HG03565 (cell line): ENCODE data around the gene SLC16A13.
"Not testable (repeated sequence)": the region's sequence is repeated elsewhere in the genome, so short reads cannot be mapped to it uniquely, and the experiment has no call there.

ENCODE experiments used
- ATAC-seq: cut with Tn5 transposase; IDR thresholded peaks from one replicate; pipeline ENCODE4 v1.9.1; 2021; ENCODE audit warnings: mild to moderate bottlenecking, moderate library complexity; ENCODE audit not compliant: unreplicated experiment

SLC16A13 gene

GRCh38 chr17:7035591-7036368 is at the start of gene SLC16A13:
Gene SLC16A13, plus strand, starts transcription at chr17:7036015. Its CDS starts 368 bp downstream, at chr17:7036383.
- peak; percentile 74 for ATAC-seq

- ATAC-seq, result no peak
These were observed 49.1 kb upstream of the SLC16A13 start for GRCh38 chr17:6986676-6987075.

- no peak for ATAC-seq
These were observed 46.0 kb upstream of the SLC16A13 start for GRCh38 chr17:6989779-6990178.

- ATAC-seq, result not testable (repeated sequence)
These were observed 42.2 kb upstream of the SLC16A13 start for GRCh38 chr17:6993613-6994056.

GRCh38 chr17:6994118-6994598 is 41.7 kb upstream of the SLC16A13 start:
- no peak for ATAC-seq

- no peak for ATAC-seq
These were observed 41.1 kb upstream of the SLC16A13 start for GRCh38 chr17:6994666-6995256.

- no peak for ATAC-seq
These were observed 40.1 kb upstream of the SLC16A13 start, which contains the start of gene ALOX12 for GRCh38 chr17:6995500-6996255. Gene ALOX12, plus strand, starts transcription at chr17:6996049. Its CDS starts 69 bp downstream, at chr17:6996118.

- no peak for ATAC-seq
These were observed 39.4 kb upstream of the SLC16A13 start for GRCh38 chr17:6996256-6997011.

GRCh38 chr17:6997171-6997570 is 38.6 kb upstream of the SLC16A13 start:
- no peak for ATAC-seq

GRCh38 chr17:6998855-6999508 is 36.8 kb upstream of the SLC16A13 start:
- ATAC-seq, result no peak

- ATAC-seq, result no peak
These were observed 34.4 kb upstream of the SLC16A13 start for GRCh38 chr17:7001318-7001961.

GRCh38 chr17:7002288-7003047 is 33.3 kb upstream of the SLC16A13 start:
- no peak for ATAC-seq

GRCh38 chr17:7003745-7004144 is 32.1 kb upstream of the SLC16A13 start:
- no peak for ATAC-seq

GRCh38 chr17:7004398-7005253 is 31.2 kb upstream of the SLC16A13 start:
- no peak for ATAC-seq

GRCh38 chr17:7005716-7006115 is 30.1 kb upstream of the SLC16A13 start:
- ATAC-seq, result no peak

GRCh38 chr17:7007143-7007542 is 28.7 kb upstream of the SLC16A13 start:
- no peak for ATAC-seq

- no peak for ATAC-seq
These were observed 25.3 kb upstream of the SLC16A13 start for GRCh38 chr17:7010523-7010922.

GRCh38 chr17:7011415-7011814 is 24.4 kb upstream of the SLC16A13 start:
- ATAC-seq, result no peak
